Esophagus muscularis mucosa (tissue), 4 donors: Measurements from ENCODE around the gene IKZF5.

Experiments used
- CTCF ChIP-seq, 3 experiments: fragments of 200-600 bp in 2 of 3; fragments of 450-650 bp in 1 of 3; sonication (generic) in 2 of 3; IDR thresholded peaks; one replicate each; pipeline ENCODE4 v1.5.1; 2017 to 2019; ENCODE audit warnings: antibody characterized with exemption in 3 of 3, mild to moderate bottlenecking in 2 of 3, moderate library complexity in 1 of 3
- EP300 ChIP-seq: sonication (generic); formaldehyde crosslinking; IDR thresholded peaks from one replicate; pipeline ENCODE4 v1.6.1; 2017; ENCODE audit warnings: antibody characterized with exemption
- POLR2A ChIP-seq: fragments of 450-650 bp; IDR thresholded peaks from one replicate; pipeline ENCODE4 v1.6.1; 2017; ENCODE audit warnings: antibody characterized with exemption, moderate library complexity, mild to moderate bottlenecking, low read depth
- POLR2AphosphoS5 ChIP-seq, 2 donors: sonication (generic); formaldehyde crosslinking; IDR thresholded peaks; one replicate each; pipeline ENCODE4 v1.6.1; 2017; ENCODE audit warnings: antibody characterized with exemption in 2 of 2

- no peak for TF ChIP-seq CTCF (IDR thresholded peaks at IDR 0.05)
- no peak for TF ChIP-seq POLR2A
- no peak for TF ChIP-seq EP300
- no peak for TF ChIP-seq POLR2AphosphoS5 (IDR thresholded peaks at IDR 0.05)
These were observed 9.9 kb upstream of the IKZF5 start for GRCh38 chr10:123018531-123018930.
